SK-N-SH treated with all-trans-retinoic acid at 6 μM for 48 hours (cell line): ENCODE data around the gene PRELID1.

ENCODE experiments used
- ATAC-seq: fragments of 200-7000 bp; cut with Tn5 transposase; 3 replicates; pipeline ENCODE4 v1.9.1; 2020; ENCODE audit warnings: mild to moderate bottlenecking, moderate library complexity
- ARNTL ChIP-seq: fragments of 450-650 bp; formaldehyde crosslinking; IDR thresholded peaks from 2 replicates; pipeline ENCODE4 v1.5.0; 2020; ENCODE audit warnings: low read depth, mild to moderate bottlenecking, moderate library complexity, borderline replicate concordance
- BACH2 ChIP-seq: fragments of 250-450 bp; sonication (Bioruptor Pico); IDR thresholded peaks from 2 replicates; pipeline ENCODE4 v1.9.0; 2021; ENCODE audit warnings: mild to moderate bottlenecking, borderline replicate concordance
- CREB5 ChIP-seq: fragments of 250-450 bp; sonication (Bioruptor Pico); IDR thresholded peaks from 2 replicates; pipeline ENCODE4 v1.5.1; 2020; ENCODE audit warnings: low read depth, mild to moderate bottlenecking, moderate library complexity
- CSDC2 ChIP-seq: fragments of 250-450 bp; sonication (Bioruptor Pico); IDR thresholded peaks from 2 replicates; pipeline ENCODE4 v1.5.0; 2020; ENCODE audit warnings: mild to moderate bottlenecking, moderate library complexity
- CSRNP3 ChIP-seq: fragments of 250-450 bp; sonication (Bioruptor Pico); IDR thresholded peaks from 2 replicates; pipeline ENCODE4 v1.5.1; 2021; ENCODE audit warnings: mild to moderate bottlenecking, moderate library complexity
- ESRRG ChIP-seq: fragments of 250-450 bp; sonication (Bioruptor Pico); IDR thresholded peaks from 2 replicates; pipeline ENCODE4 v1.6.1; 2021; ENCODE audit warnings: mild to moderate bottlenecking
- GLIS3 ChIP-seq: fragments of 250-450 bp; sonication (Bioruptor Pico); IDR thresholded peaks from 2 replicates; pipeline ENCODE4 v1.5.0; 2020; ENCODE audit warnings: mild to moderate bottlenecking, moderate library complexity
- ISL1 ChIP-seq: fragments of 250-450 bp; sonication (Bioruptor Pico); IDR thresholded peaks from 2 replicates; pipeline ENCODE4 v2.1.2; 2022; ENCODE audit warnings: mild to moderate bottlenecking, moderate library complexity
- OSR1 ChIP-seq: fragments of 250-450 bp; sonication (Bioruptor Pico); IDR thresholded peaks from 2 replicates; pipeline ENCODE4 v1.8.0; 2022; ENCODE audit warnings: moderate library complexity, mild to moderate bottlenecking, inconsistent platforms
- PATZ1 ChIP-seq: fragments of 250-450 bp; sonication (Bioruptor Pico); IDR thresholded peaks from 2 replicates; pipeline ENCODE4 v1.8.0; 2020; ENCODE audit warnings: mild to moderate bottlenecking, moderate library complexity, borderline replicate concordance
- POU6F1 ChIP-seq: fragments of 250-450 bp; sonication (Bioruptor Pico); IDR thresholded peaks from 2 replicates; pipeline ENCODE4 v1.8.0; 2021; ENCODE audit warnings: low read depth, mild to moderate bottlenecking, moderate library complexity, borderline replicate concordance
- PPARA ChIP-seq: fragments of 250-450 bp; sonication (Bioruptor Pico); IDR thresholded peaks from 2 replicates; pipeline ENCODE4 v1.5.0; 2020; ENCODE audit warnings: mild to moderate bottlenecking, borderline replicate concordance
- RARB ChIP-seq: fragments of 250-450 bp; sonication (Bioruptor Pico); IDR thresholded peaks from 2 replicates; pipeline ENCODE4 v1.8.0; 2021; ENCODE audit warnings: mild to moderate bottlenecking, moderate library complexity
- SNAI2 ChIP-seq: fragments of 250-450 bp; sonication (Bioruptor Pico); IDR thresholded peaks from 2 replicates; pipeline ENCODE4 v1.5.0; 2020; ENCODE audit warnings: mild to moderate bottlenecking, moderate library complexity
- TCF4 ChIP-seq: fragments of 250-450 bp; sonication (Bioruptor Pico); IDR thresholded peaks from 2 replicates; pipeline ENCODE4 v1.8.0; 2021; ENCODE audit warnings: mild to moderate bottlenecking, moderate library complexity, borderline replicate concordance
- TSHZ2 ChIP-seq: fragments of 250-450 bp; sonication (Bioruptor Pico); IDR thresholded peaks from 2 replicates; pipeline ENCODE4 v1.5.0; 2020; ENCODE audit warnings: mild to moderate bottlenecking, moderate library complexity
- ZC3H10 ChIP-seq: fragments of 250-450 bp; sonication (Bioruptor Pico); IDR thresholded peaks from 2 replicates; pipeline ENCODE4 v1.5.1; 2021; ENCODE audit warnings: mild to moderate bottlenecking, moderate library complexity
- ZFP3 ChIP-seq: fragments of 250-450 bp; sonication (Bioruptor Pico); IDR thresholded peaks from 2 replicates; pipeline ENCODE4 v1.5.0; 2020; ENCODE audit warnings: mild to moderate bottlenecking, moderate library complexity
- ZFP30 ChIP-seq: fragments of 450-650 bp; formaldehyde crosslinking; IDR thresholded peaks from 2 replicates; pipeline ENCODE4 v1.5.0; 2022; ENCODE audit warnings: mild to moderate bottlenecking, moderate library complexity
- ZNF565 ChIP-seq: fragments of 450-650 bp; formaldehyde crosslinking; conservative IDR thresholded peaks from 2 replicates; pipeline ENCODE4 v1.5.0; 2020; ENCODE audit warnings: low read depth, mild to moderate bottlenecking, moderate library complexity
- ZNF70 ChIP-seq: fragments of 450-650 bp; formaldehyde crosslinking; IDR thresholded peaks from 2 replicates; pipeline ENCODE4 v1.5.0; 2020; ENCODE audit warnings: mild to moderate bottlenecking, moderate library complexity
- ZNF8 ChIP-seq: fragments of 450-650 bp; formaldehyde crosslinking; IDR thresholded peaks from 2 replicates; pipeline ENCODE4 v1.5.0; 2020; ENCODE audit warnings: mild to moderate bottlenecking, moderate library complexity

PRELID1 gene

GRCh38 chr5:177276886-177277285 lies 26.7 kb upstream of the PRELID1 start:
- no peak for TF ChIP-seq PPARA
- TF ChIP-seq ZC3H10 (CRISPR knock-in tag): no peak
- TF ChIP-seq ARNTL (CRISPR knock-in tag): no peak
- TF ChIP-seq CSDC2 (CRISPR knock-in tag): no peak
- no peak for TF ChIP-seq TCF4 (CRISPR knock-in tag)
- TF ChIP-seq ISL1 (CRISPR knock-in tag): no peak
- TF ChIP-seq ZNF565 (CRISPR knock-in tag): no peak
- TF ChIP-seq ZFP3 (CRISPR knock-in tag): no peak
- no peak for TF ChIP-seq PATZ1 (CRISPR knock-in tag)
- no peak for TF ChIP-seq POU6F1 (CRISPR knock-in tag)
- no peak for TF ChIP-seq CREB5 (CRISPR knock-in tag)
- no peak for TF ChIP-seq ZNF8
- TF ChIP-seq BACH2 (CRISPR knock-in tag): no peak
- no peak for TF ChIP-seq RARB
- no peak for TF ChIP-seq GLIS3 (CRISPR knock-in tag)
- TF ChIP-seq ZNF70 (CRISPR knock-in tag): no peak
- no peak for TF ChIP-seq ESRRG (CRISPR knock-in tag)
- no peak for TF ChIP-seq OSR1 (CRISPR knock-in tag)
- no peak for ATAC-seq

- no peak for TF ChIP-seq TSHZ2
- no peak for TF ChIP-seq ISL1 (CRISPR knock-in tag)
- TF ChIP-seq POU6F1 (CRISPR knock-in tag): no peak
- no peak for TF ChIP-seq CSRNP3 (CRISPR knock-in tag)
- no peak for TF ChIP-seq ARNTL (CRISPR knock-in tag)
- TF ChIP-seq ZNF70 (CRISPR knock-in tag): no peak
- no peak for TF ChIP-seq BACH2 (CRISPR knock-in tag)
- TF ChIP-seq ESRRG (CRISPR knock-in tag): no peak
- no peak for TF ChIP-seq PATZ1 (CRISPR knock-in tag)
- no peak for TF ChIP-seq ZNF8
- no peak for TF ChIP-seq CSDC2 (CRISPR knock-in tag)
- no peak for TF ChIP-seq ZNF565 (CRISPR knock-in tag)
- no peak for TF ChIP-seq SNAI2
- no peak for TF ChIP-seq GLIS3 (CRISPR knock-in tag)
- no peak for TF ChIP-seq ZFP30 (CRISPR knock-in tag)
- TF ChIP-seq TCF4 (CRISPR knock-in tag): no peak
- TF ChIP-seq PPARA: no peak
- no peak for TF ChIP-seq ZC3H10 (CRISPR knock-in tag)
- no peak for TF ChIP-seq CREB5 (CRISPR knock-in tag)
Observed at GRCh38 chr5:177288191-177288590, 15.4 kb upstream of the PRELID1 start.

More at GRCh38 chr5:177288191-177288590, 15.4 kb upstream of the PRELID1 start:
- ATAC-seq: no peak
